ENCODE data around the gene ELMOD1. TPM values are rescaled to one million over a fixed set of nuclear protein-coding genes. Genes with fewer than 3 reads are reported as not detected.

Gene ELMOD1
- total RNA-seq, 2 experiments from 2014 or later, result not detected

DNA sequence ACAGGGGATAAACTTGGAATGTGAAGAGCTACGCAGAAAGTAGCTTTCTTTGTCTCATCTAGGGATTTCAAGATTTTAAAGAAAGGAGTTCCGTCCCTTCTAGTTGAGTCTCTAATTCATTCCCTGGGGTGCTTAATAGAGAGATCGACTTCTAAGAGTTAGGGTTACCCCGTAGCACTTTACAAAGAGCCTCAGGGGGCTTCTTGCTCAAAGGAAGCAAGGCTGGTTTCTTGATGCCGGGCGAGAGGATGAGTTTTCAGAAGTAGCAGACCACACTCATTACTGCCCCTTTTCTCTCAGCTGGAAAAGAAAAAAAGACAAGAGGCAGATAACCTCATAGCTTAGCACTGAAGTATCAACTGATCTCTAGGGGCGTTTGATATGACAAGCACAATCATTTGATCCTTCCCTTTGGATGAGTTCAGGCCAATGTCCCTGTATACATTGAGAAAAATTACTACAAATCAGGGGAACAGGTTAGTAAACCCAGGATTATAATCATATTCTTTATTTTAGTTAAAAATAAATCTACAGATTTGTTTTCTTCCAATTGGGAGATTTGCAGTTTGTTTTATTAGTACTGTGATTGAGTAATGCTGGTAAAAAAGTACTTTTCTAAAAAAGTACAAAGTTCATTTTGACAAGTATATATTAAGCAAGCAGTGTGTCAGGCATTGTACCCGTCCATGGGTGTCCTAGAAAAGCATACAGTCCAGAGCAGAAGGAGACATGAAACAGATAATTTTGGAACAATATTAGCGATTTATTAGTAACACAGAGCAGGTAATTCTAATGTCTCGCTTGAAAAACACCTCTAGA lies 18.7 kb downstream of the ELMOD1 start:
- no peak overlapping the region for H3K4me3 Mint-ChIP-seq
- CTCF ChIA-PET, result no interaction called here
- no peaks in the 10 kb centered on the region for H3K9me3 Mint-ChIP-seq (ENCODE audit: insufficient read depth)
- no peak for DNase-seq
- H3K4me1 Mint-ChIP-seq (ENCODE audit: low read depth), result no peaks in the 10 kb centered on the region
- POLR2A ChIA-PET, result no interaction called here
- H3K27ac Mint-ChIP-seq, result no peak overlapping the region
- ATAC-seq, result no peak
- no peaks in the 10 kb centered on the region for H3K36me3 Mint-ChIP-seq (ENCODE audit: low read depth)
- H3K27me3 Mint-ChIP-seq (ENCODE audit: low read depth), result peaks cover 26% of the 10 kb centered on the region

GRCh38 chr11:107612445-107612844 lies 21.5 kb downstream of the ELMOD1 start:
- DNase-seq (no peak), ATAC-seq (no peak)
- no peak overlapping the region for H3K27ac Mint-ChIP-seq
- H3K4me3 Mint-ChIP-seq, result no peak overlapping the region
- CTCF ChIA-PET, result no interaction called here
- no peaks in the 10 kb centered on the region for H3K9me3 Mint-ChIP-seq (ENCODE audit: insufficient read depth)
- H3K27me3 Mint-ChIP-seq (ENCODE audit: low read depth), result peaks cover 20% of the 10 kb centered on the region
- H3K4me1 Mint-ChIP-seq (ENCODE audit: low read depth), result no peaks in the 10 kb centered on the region
- no peaks in the 10 kb centered on the region for H3K36me3 Mint-ChIP-seq (ENCODE audit: low read depth)
- POLR2A ChIA-PET, result no interaction called here

- DNase-seq (no peak), ATAC-seq (no peak)
- Mint-ChIP-seq H3K4me1 (ENCODE audit: low read depth) (no peaks in the 10 kb centered on the region), H3K9me3 (ENCODE audit: insufficient read depth) (no peaks in the 10 kb centered on the region), H3K36me3 (ENCODE audit: low read depth) (no peaks in the 10 kb centered on the region), H3K4me3 (no peak overlapping the region), H3K27me3 (ENCODE audit: low read depth) (peaks cover 13% of the 10 kb centered on the region), H3K27ac (no peak overlapping the region)
- CTCF ChIA-PET, result no interaction called here
- POLR2A ChIA-PET, result no interaction called here
These were observed 29.0 kb downstream of the ELMOD1 start for GRCh38 chr11:107619926-107620325.

DNA sequence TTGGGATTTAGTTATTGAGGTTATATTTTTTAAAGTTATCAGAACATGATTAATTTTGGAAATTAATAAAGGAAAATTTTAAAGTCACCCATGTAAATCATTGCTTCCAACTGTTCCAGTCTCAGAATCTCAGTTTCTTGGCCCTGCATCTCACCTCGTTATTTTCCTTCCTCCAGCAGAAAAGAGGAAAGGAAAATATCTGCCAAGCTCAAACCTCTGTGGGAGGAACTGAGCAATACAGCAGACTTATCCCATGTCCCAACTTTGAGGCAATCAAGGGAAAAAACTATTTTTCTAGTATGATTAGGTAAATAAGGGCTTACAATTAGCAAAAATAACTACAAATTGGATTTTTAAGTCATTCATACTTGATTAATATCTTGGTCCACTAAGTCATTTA lies 30.1 kb downstream of the ELMOD1 start:
- ChIA-PET POLR2A (no interaction called here), CTCF (no interaction called here)
- DNase-seq, result no peak
- Mint-ChIP-seq H3K36me3 (ENCODE audit: low read depth) (no peaks in the 10 kb centered on the region), H3K4me3 (no peak overlapping the region), H3K27ac (no peak overlapping the region), H3K4me1 (ENCODE audit: low read depth) (no peaks in the 10 kb centered on the region), H3K9me3 (ENCODE audit: insufficient read depth) (no peaks in the 10 kb centered on the region), H3K27me3 (ENCODE audit: low read depth) (peaks cover 20% of the 10 kb centered on the region)
- no peak for ATAC-seq

DNA sequence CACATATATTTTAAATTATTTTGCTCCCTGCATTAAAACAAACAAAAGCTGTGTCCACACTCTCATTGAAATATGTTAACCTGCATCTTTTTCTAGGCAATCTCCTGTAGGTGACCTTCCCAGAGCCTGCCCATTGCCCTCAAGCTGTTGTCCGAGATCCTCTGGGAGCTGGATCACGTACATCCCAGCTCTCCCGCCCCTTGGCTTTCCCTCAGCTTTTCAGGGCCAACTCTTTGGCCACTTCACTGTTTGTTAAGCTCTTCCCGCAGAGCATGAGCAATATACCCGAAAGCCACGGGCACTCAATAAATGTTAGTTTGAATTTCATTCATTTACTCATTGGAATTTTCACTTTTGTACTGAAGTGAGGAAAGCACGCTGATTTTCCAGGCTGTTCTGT lies 32.2 kb downstream of the ELMOD1 start:
- DNase-seq, result no peak
- Mint-ChIP-seq H3K27me3 (ENCODE audit: low read depth) (peaks cover 28% of the 10 kb centered on the region), H3K36me3 (ENCODE audit: low read depth) (no peaks in the 10 kb centered on the region), H3K4me3 (no peak overlapping the region), H3K27ac (no peak overlapping the region), H3K4me1 (ENCODE audit: low read depth) (no peaks in the 10 kb centered on the region), H3K9me3 (ENCODE audit: insufficient read depth) (no peaks in the 10 kb centered on the region)
- ChIA-PET POLR2A (no interaction called here), CTCF (no interaction called here)
- ATAC-seq, result no peak

DNA sequence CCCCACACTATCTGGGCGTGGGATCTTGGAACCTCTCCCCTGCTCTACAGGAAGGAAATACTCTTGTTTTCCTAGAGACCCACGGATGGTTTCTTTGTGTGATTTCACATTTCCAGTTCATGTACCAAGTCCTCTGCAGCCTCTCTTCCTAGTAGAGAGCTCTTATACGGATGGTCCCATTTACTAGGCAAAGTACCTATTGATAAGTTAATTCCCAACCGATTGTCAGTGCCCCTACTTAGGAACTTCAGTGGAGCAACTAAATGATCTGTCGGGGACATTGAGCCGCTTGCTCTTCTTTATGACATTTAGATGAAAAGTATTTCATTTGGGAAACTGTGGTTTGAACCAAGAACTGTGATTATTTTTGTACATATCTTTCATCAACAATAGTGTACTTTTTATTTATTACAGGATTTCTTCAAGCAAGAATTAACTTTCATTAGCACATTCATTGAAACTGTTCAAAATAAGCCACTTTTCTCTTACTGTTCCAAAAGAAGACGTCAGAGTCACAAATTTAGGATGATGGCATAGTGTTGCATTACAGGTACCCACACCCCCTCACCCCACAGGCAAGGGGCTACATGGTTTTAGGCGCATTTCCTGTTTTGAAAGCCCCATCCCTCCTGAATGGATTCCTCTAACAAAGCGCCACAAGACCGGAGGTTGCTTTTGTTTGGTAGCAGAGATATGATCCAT lies 34.2 kb downstream of the ELMOD1 start:
- H3K27me3 Mint-ChIP-seq (ENCODE audit: low read depth), result peaks cover 32% of the 10 kb centered on the region
- no peaks in the 10 kb centered on the region for H3K9me3 Mint-ChIP-seq (ENCODE audit: insufficient read depth)
- POLR2A ChIA-PET, result no interaction called here

DNA sequence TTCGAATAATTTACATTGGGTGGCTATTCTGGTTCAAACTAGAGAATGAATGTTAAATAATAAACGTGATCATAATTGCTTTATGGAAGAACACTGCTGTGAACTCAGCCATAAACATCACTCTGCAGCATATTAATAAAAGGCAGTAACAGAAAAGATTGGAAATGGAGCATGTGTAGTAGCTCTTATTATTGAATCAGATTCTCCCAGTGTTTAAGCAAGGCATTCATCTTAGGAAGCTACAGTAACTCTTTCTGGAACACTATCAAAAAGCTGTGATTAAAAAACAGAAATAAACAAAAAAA lies 34.7 kb downstream of the ELMOD1 start:
- peaks cover 33% of the 10 kb centered on the region for H3K27me3 Mint-ChIP-seq (ENCODE audit: low read depth)
- ChIA-PET CTCF (no interaction called here), POLR2A (no interaction called here)
- no peaks in the 10 kb centered on the region for H3K36me3 Mint-ChIP-seq (ENCODE audit: low read depth)
- H3K4me3 Mint-ChIP-seq, result no peak overlapping the region
- DNase-seq, result no peak
- H3K9me3 Mint-ChIP-seq (ENCODE audit: insufficient read depth), result no peaks in the 10 kb centered on the region
- ATAC-seq, result no peak
- no peaks in the 10 kb centered on the region for H3K4me1 Mint-ChIP-seq (ENCODE audit: low read depth)
- H3K27ac Mint-ChIP-seq, result no peak overlapping the region

More for the DNA sequence above, 34.2 kb downstream of the ELMOD1 start:
- Mint-ChIP-seq H3K36me3 (ENCODE audit: low read depth) (no peaks in the 10 kb centered on the region), H3K4me1 (ENCODE audit: low read depth) (no peaks in the 10 kb centered on the region), H3K4me3 (no peak overlapping the region), H3K27ac (no peak overlapping the region)
- ATAC-seq, result no peak
- no peak for DNase-seq
- CTCF ChIA-PET, result no interaction called here

- Mint-ChIP-seq H3K27me3 (ENCODE audit: low read depth) (peaks cover 32% of the 10 kb centered on the region), H3K4me1 (ENCODE audit: low read depth) (no peaks in the 10 kb centered on the region), H3K27ac (no peak overlapping the region), H3K36me3 (ENCODE audit: low read depth) (no peaks in the 10 kb centered on the region), H3K4me3 (no peak overlapping the region), H3K9me3 (ENCODE audit: insufficient read depth) (no peaks in the 10 kb centered on the region)
- ATAC-seq (no peak), DNase-seq (no peak)
- POLR2A ChIA-PET, result no interaction called here
- CTCF ChIA-PET, result no interaction called here
These were observed 40.1 kb downstream of the ELMOD1 start for GRCh38 chr11:107631043-107631442.

DNA sequence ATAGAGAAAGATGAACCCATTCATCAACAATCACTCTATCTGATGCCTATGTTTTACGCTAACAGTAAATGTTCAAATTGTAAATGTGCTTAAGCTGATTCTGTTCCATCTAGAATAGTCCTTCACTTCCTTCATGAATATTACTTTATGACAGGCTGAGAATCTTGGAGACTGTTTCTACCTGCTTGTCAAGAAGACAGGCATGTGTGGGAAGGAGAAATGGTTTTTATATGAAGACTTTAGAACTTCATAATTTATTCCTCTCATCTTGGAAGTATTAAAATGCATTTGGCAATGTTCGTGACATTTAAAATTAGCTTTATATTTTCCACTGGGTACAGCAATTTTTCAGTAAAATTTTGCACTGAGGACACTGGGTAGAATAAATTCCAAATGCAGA lies 41.0 kb downstream of the ELMOD1 start:
- H3K9me3 Mint-ChIP-seq (ENCODE audit: insufficient read depth), result no peaks in the 10 kb centered on the region
- POLR2A ChIA-PET, result no interaction called here
- no peak for DNase-seq
- no peak for ATAC-seq
- no peak overlapping the region for H3K27ac Mint-ChIP-seq
- no peaks in the 10 kb centered on the region for H3K36me3 Mint-ChIP-seq (ENCODE audit: low read depth)
- H3K4me3 Mint-ChIP-seq, result no peak overlapping the region
- no peaks in the 10 kb centered on the region for H3K4me1 Mint-ChIP-seq (ENCODE audit: low read depth)
- CTCF ChIA-PET, result no interaction called here
- peaks cover 27% of the 10 kb centered on the region for H3K27me3 Mint-ChIP-seq (ENCODE audit: low read depth)

DNA sequence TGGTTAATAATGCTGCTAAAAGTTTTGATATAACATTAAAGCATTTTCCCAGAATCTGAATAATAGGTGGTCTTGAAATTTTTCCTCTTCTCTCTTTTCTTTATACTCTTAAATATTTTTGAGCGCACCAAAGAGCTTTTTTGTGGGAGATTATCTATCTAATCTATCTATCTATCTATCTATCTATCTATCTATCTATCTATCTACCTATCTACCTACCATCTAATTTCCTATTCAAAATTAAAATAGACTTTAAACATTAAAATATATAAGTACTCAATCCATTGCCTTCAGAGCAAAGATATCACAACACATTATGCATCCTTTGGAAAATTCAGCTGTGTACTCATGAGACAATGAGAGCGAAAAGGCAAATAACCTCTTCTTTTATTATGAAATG lies 55.8 kb downstream of the ELMOD1 start:
- ChIA-PET POLR2A (no interaction called here), CTCF (no interaction called here)
- Mint-ChIP-seq H3K36me3 (ENCODE audit: low read depth) (no peaks in the 10 kb centered on the region), H3K27ac (no peak overlapping the region), H3K4me3 (no peak overlapping the region), H3K27me3 (ENCODE audit: low read depth) (peaks cover 13% of the 10 kb centered on the region), H3K4me1 (ENCODE audit: low read depth) (no peaks in the 10 kb centered on the region), H3K9me3 (ENCODE audit: insufficient read depth) (no peaks in the 10 kb centered on the region)
- DNase-seq (no peak), ATAC-seq (no peak)

GRCh38 chr11:107648242-107648641 lies 57.3 kb downstream of the ELMOD1 start:
- Mint-ChIP-seq H3K36me3 (ENCODE audit: low read depth) (no peaks in the 10 kb centered on the region), H3K9me3 (ENCODE audit: insufficient read depth) (no peaks in the 10 kb centered on the region), H3K4me1 (ENCODE audit: low read depth) (no peaks in the 10 kb centered on the region), H3K27ac (no peak overlapping the region), H3K4me3 (no peak overlapping the region), H3K27me3 (ENCODE audit: low read depth) (peaks cover 13% of the 10 kb centered on the region)
- no peak for DNase-seq
- ATAC-seq, result no peak
- CTCF ChIA-PET, result no interaction called here
- POLR2A ChIA-PET, result no interaction called here

GRCh38 chr11:107651672-107652071 lies 60.7 kb downstream of the ELMOD1 start:
- Mint-ChIP-seq H3K9me3 (ENCODE audit: insufficient read depth) (no peaks in the 10 kb centered on the region), H3K27ac (no peak overlapping the region), H3K36me3 (ENCODE audit: low read depth) (no peaks in the 10 kb centered on the region), H3K4me3 (no peak overlapping the region), H3K27me3 (ENCODE audit: low read depth) (peaks cover 13% of the 10 kb centered on the region), H3K4me1 (ENCODE audit: low read depth) (no peaks in the 10 kb centered on the region)
- CTCF ChIA-PET, result interaction anchor here (0.7 to 2.4 kb wide), 3 partner anchors 19 to 102 kb away, joined by 3 to 6 read pairs (median 3); no protein-coding TSS in a partner anchor
- POLR2A ChIA-PET, result no interaction called here
- ATAC-seq, result no peak
- no peak for DNase-seq

DNA sequence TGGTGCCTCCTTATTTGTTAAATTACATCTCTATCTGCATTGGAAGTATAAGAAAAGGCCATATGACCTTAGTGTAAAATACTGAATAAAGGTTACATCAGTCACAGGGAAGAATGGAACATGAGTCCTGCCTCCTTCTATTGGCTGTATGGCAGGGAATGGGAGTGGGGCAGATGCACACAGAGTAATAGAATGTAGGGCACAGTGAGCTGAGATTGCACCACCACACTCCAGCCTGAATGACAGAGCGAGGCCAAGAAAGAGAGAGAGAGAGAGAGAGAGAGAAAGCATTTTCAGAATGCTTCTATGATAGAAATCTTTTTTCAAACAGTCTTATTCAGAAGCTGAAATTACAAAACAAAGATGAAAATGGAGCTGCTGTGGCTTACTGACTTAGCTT lies 62.1 kb downstream of the ELMOD1 start:
- ChIA-PET CTCF (interaction anchor here (2.4 kb wide), 1 partner anchor 18 kb away, joined by 6 read pairs; no protein-coding TSS in a partner anchor), POLR2A (no interaction called here)
- Mint-ChIP-seq H3K27me3 (ENCODE audit: low read depth) (peaks cover 9% of the 10 kb centered on the region), H3K4me3 (no peak overlapping the region), H3K36me3 (ENCODE audit: low read depth) (no peaks in the 10 kb centered on the region), H3K9me3 (ENCODE audit: insufficient read depth) (no peaks in the 10 kb centered on the region), H3K4me1 (ENCODE audit: low read depth) (no peaks in the 10 kb centered on the region), H3K27ac (no peak overlapping the region)
- no peak for DNase-seq
- ATAC-seq, result no peak

Data from activated CD8-positive, alpha-beta T cell treated with anti-CD3 and anti-CD28 coated beads, Interleukin-2, amount 10 ng/mL, durations not matched to agents 7 days and 5 days (primary cell).